Gastroesophageal sphincter (tissue), 3 donors: ENCODE measurements around the gene WAPL.

ENCODE experiments used
- EP300 ChIP-seq: sonication (generic); formaldehyde crosslinking; IDR thresholded peaks from one replicate; pipeline ENCODE4 v1.6.1; 2017; ENCODE audit warnings: antibody characterized with exemption, mild to moderate bottlenecking
- POLR2A ChIP-seq, 2 donors: fragments of 450-650 bp; IDR thresholded peaks; one replicate each; pipeline ENCODE4 v1.6.1; 2017; ENCODE audit warnings: antibody characterized with exemption in 2 of 2, mild to moderate bottlenecking in 2 of 2, moderate library complexity in 1 of 2
- TF ChIP-seq, protein P1 (sequence below), 4 experiments: fragments of 200-600 bp in 2 of 4; fragments of 450-650 bp in 2 of 4; sonication (generic) in 1 of 4; IDR thresholded peaks; one replicate each; pipeline ENCODE4 v1.5.1; 2017 to 2019; ENCODE audit warnings: antibody characterized with exemption in 4 of 4, mild to moderate bottlenecking in 2 of 4, moderate library complexity in 2 of 4

- no peak for TF ChIP-seq EP300
- TF ChIP-seq, protein P1, sequence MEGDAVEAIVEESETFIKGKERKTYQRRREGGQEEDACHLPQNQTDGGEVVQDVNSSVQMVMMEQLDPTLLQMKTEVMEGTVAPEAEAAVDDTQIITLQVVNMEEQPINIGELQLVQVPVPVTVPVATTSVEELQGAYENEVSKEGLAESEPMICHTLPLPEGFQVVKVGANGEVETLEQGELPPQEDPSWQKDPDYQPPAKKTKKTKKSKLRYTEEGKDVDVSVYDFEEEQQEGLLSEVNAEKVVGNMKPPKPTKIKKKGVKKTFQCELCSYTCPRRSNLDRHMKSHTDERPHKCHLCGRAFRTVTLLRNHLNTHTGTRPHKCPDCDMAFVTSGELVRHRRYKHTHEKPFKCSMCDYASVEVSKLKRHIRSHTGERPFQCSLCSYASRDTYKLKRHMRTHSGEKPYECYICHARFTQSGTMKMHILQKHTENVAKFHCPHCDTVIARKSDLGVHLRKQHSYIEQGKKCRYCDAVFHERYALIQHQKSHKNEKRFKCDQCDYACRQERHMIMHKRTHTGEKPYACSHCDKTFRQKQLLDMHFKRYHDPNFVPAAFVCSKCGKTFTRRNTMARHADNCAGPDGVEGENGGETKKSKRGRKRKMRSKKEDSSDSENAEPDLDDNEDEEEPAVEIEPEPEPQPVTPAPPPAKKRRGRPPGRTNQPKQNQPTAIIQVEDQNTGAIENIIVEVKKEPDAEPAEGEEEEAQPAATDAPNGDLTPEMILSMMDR (IDR thresholded peaks at IDR 0.05): no peak
- no peak for TF ChIP-seq POLR2A (IDR thresholded peaks at IDR 0.05)
Measured at GRCh38 chr10:86520871-86521677, 518 bp downstream of the WAPL start.
